ENCODE measurements around the gene SCLY.

Gene SCLY

DNA sequence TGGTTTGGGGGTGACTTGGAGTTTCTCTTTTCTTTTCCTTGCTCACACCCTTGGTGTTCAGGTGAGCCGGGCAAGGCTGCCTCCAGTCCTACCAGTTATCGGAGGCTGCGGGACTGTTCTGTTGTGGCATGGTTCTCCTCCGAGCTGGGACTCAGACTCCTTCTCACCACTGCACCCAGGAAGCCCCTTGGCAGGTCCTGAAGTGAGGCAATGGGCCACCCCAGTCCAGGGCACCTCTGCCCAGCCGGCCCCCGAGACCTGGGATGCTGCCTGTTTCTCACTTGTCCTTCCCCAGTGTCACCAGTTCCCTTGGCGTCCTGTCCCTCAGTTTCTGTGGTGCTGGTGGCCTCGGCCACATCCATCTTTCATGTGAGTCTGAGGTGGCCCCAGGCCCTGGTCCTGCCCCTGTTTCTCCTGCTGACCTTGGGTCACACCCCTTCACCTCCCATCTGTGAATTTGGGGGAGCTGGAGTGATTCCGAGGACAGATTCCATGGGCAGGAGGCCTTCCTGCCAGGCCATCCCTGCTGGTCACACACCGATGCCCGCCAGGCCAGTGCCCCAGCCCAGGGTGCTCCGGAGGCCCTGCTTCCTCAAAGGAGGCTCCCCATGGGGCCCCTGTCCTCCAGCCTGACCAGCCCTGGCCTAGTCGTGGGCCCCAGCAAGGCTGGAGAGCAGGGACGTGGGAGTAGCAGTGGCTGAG lies 71.1 kb downstream of the SCLY start:
- TF ChIP-seq, protein P1, sequence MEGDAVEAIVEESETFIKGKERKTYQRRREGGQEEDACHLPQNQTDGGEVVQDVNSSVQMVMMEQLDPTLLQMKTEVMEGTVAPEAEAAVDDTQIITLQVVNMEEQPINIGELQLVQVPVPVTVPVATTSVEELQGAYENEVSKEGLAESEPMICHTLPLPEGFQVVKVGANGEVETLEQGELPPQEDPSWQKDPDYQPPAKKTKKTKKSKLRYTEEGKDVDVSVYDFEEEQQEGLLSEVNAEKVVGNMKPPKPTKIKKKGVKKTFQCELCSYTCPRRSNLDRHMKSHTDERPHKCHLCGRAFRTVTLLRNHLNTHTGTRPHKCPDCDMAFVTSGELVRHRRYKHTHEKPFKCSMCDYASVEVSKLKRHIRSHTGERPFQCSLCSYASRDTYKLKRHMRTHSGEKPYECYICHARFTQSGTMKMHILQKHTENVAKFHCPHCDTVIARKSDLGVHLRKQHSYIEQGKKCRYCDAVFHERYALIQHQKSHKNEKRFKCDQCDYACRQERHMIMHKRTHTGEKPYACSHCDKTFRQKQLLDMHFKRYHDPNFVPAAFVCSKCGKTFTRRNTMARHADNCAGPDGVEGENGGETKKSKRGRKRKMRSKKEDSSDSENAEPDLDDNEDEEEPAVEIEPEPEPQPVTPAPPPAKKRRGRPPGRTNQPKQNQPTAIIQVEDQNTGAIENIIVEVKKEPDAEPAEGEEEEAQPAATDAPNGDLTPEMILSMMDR (IDR thresholded peaks at IDR 0.05; ENCODE audit: low read depth, low read length), result no peak
- no peak for DNase-seq (ENCODE audit: low read depth in 2 of 2)
- no peak overlapping the region for H3K4me3 ChIP-seq (replicated peaks in 1 of 2; ENCODE audit: low read depth in 2 of 2, low read length in 2 of 2)

DNA sequence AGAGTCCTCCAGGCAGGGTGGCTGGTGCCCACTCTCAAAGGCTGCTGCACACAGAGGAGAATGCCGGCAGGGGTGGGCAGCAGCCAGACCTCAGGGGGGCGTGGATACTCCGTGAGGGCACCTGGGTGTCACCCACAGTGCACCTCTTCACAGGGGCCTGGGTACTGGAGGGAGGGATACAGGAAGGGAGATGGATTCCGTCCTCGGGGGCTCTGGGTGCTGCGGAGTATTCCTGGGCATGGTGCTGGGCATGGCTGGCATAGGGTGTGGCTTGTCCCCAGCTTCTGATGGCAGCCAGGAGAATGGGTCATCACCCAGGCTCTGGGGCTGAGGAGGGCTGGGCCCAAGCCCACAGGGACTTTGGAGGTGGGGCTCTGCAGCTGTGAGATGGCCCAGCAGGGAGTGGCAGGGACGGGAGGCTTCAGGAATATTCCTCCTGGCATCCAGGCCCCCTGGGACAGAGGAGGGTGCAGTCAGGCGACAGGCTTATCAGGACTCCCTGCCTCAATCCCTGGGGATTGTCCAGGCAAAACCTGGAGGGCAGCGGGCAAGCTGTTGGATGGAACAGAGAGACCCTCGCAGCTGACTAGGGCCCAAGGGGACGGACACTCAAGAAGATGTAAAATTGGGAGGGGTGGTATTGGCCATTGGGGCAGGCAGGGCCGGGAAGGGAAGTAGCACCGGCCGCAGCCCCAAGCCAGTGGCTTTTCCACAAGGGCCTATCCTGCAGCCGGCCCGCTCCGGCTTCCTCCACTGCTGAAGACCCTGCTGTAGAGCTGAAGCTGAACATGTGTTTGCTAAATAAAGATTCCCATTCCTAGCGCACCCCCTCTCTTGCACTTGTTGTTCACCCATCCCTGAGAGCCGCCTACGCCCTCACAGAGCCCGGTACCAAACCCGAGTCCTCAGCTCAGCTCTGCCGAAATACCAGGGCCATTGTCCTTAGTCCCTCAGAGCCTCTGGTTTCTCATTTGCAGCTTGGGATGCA lies 72.0 kb downstream of the SCLY start:
- no peak overlapping the region for H3K4me3 ChIP-seq (replicated peaks in 1 of 2; ENCODE audit: low read depth in 2 of 2, low read length in 2 of 2)
- DNase-seq (ENCODE audit: low read depth in 2 of 2), result no peak
- TF ChIP-seq, protein P1 (IDR thresholded peaks at IDR 0.05; ENCODE audit: low read depth, low read length), result no peak

DNA sequence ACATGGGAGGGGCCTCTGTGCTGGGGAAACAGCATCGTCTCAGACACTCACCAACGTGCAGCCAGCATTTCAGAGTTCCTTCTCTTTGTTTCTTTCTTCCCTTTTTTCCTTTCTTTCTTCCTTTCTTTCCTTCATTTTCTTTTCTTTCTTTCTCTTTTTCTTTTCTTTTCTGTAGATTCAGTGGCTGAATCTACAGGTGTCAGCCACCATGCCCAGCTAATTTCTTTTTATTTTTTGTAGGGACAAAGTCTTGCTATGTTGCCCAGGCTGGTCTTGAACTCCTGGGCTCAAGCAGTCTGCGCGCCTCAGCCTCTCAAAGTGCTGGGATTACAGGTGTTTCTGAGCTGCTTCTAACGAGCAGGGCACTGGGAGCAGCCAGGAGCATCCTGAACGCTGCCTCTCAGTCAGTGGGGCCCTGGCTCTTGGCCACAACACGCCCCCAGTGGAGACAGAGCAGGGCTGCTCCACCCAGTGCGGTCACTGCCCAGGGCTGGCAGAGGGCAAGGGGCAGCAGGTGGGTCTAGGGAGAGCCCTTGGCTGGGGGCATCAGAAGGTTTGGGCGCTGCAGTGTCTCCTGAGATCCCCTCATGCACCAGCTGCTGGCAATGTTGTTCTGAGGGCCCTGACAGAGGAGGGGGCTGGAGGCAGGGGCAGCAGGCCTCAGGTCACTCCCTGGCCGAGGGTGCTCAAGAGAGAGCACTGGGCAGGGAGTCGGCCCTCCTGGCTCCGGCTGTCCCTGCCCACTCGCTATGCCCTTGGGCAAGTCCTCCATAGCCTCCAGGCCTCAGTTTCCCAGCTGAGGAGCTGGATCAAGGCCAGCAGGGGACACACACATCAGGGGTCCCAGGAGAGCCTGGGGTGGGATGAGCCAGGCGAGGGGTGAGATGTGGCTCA lies 72.9 kb downstream of the SCLY start:
- no peak for DNase-seq (ENCODE audit: low read depth in 2 of 2)

DNA sequence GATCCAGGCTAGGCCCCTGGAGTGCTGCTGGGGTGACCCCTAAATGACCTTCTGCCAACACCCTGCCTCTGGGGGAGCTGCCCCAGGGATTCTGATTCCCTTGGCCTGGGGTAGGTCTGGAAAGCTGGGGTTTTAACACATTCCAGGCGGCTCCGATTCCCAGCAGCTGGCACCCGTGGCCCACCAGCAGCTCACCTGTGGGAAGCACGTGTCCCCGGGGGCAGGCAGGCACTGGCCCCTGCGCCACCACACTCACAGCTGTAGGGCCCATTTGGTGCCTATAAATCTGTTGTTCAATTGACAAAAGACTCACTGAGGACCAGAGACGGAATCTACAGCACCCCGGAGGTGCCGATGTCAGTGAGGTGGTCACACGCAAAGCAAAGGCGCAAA lies 73.6 kb downstream of the SCLY start:
- DNase-seq (ENCODE audit: low read depth in 2 of 2), result no peak
- TF ChIP-seq, protein P1 (IDR thresholded peaks at IDR 0.05; ENCODE audit: low read depth, low read length), result no peak
- H3K4me3 ChIP-seq (replicated peaks in 1 of 2; ENCODE audit: low read depth in 2 of 2, low read length in 2 of 2), result no peak overlapping the region

More for the DNA sequence above, 72.9 kb downstream of the SCLY start:
- H3K4me3 ChIP-seq (replicated peaks in 1 of 2; ENCODE audit: low read depth in 2 of 2, low read length in 2 of 2), result no peak overlapping the region
- TF ChIP-seq, protein P1 (IDR thresholded peaks at IDR 0.05; ENCODE audit: low read depth, low read length), result no peak

DNA sequence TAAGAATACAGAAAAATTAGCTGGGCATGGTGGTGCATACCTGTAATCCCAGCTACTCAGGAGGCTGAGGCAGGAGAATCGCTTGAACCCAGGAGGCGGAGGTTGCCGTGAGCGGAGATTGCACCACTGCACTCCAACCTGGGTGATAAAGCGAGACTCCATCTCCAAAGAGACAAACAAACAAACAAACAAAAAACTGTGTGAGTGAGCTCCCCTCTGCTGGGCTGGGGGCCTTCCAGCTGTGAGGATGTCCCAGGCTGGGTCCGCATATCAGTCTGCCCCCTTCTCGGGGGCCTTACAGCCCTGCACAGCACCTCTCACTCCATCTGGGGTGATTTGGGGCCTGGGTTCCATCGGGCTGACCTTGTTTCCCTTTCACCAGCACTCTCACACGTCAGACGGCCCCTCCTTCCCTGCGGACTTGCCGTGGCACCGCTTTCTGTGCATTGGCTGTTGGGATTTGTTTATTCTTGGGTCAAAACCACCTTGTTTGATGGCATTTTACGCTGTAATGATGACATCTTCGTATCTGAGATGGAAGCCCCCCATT lies 74.9 kb downstream of the SCLY start:
- no peak overlapping the region for H3K4me3 ChIP-seq (replicated peaks in 1 of 2; ENCODE audit: low read depth in 2 of 2, low read length in 2 of 2)
- no peak for DNase-seq (ENCODE audit: low read depth in 2 of 2)
- TF ChIP-seq, protein P1 (IDR thresholded peaks at IDR 0.05; ENCODE audit: low read depth, low read length), result no peak
